GM06990 (cell line): ENCODE measurements around the gene SF3A2.
A peak's percentile ranks its signal among the peaks of the same experiment; 100 is the strongest.

Experiments
- DNase-seq: peaks from one replicate; pipeline ENCODE4 v3.0.0-alpha.2; 2011; ENCODE audit not compliant: insufficient read length; ENCODE audit errors: extremely low read depth
- H3K27me3 ChIP-seq: replicated peaks from 2 replicates; pipeline ENCODE4 v1.6.0; 2011; ENCODE audit warnings: low read length; ENCODE audit not compliant: control insufficient read depth, insufficient read depth
- H3K36me3 ChIP-seq: 2 replicates; pipeline ENCODE4 v1.5.1; 2011; ENCODE audit warnings: low read length; ENCODE audit not compliant: control insufficient read depth, insufficient read depth
- H3K4me3 ChIP-seq: replicated peaks from 2 replicates; pipeline ENCODE4 v1.5.1; 2011; ENCODE audit warnings: low read depth, mild to moderate bottlenecking, control low read depth, low read length
- CTCF ChIP-seq: IDR thresholded peaks from 2 replicates; pipeline ENCODE4 v1.5.1; 2011; ENCODE audit warnings: low read length, control low read depth, mild to moderate bottlenecking, inconsistent platforms; ENCODE audit not compliant: insufficient read depth, poor library complexity, severe bottlenecking

The SF3A2 gene

GRCh38 chr19:2236314-2237050 is at the start of gene SF3A2, which contains the start of gene PLEKHJ1:
Gene SF3A2, plus strand, starts transcription at chr19:2236824. Its CDS starts 6,595 bp downstream, at chr19:2243419.
Gene PLEKHJ1, minus strand, starts transcription at chr19:2236329. Its CDS starts 81 bp downstream, at chr19:2236248.
- H3K36me3 ChIP-seq: peaks cover 18% of the 10 kb centered on the region
- TF ChIP-seq CTCF: peak; percentile 97
- peak within 1 kb of the TSS; percentile 85 for H3K4me3 ChIP-seq
- DNase-seq: peak; percentile 99
- H3K27me3 ChIP-seq: no peaks in the 10 kb centered on the region

- peaks cover 52% of the 10 kb centered on the region for H3K36me3 ChIP-seq
Measured at GRCh38 chr19:2187159-2187558, 49.5 kb upstream of the SF3A2 start.

GRCh38 chr19:2188708-2189385 is 47.8 kb upstream of the SF3A2 start:
- DNase-seq: no peak
- no peak overlapping the region for H3K4me3 ChIP-seq
- H3K27me3 ChIP-seq: no peaks in the 10 kb centered on the region
- TF ChIP-seq CTCF: no peak
- peaks cover 50% of the 10 kb centered on the region for H3K36me3 ChIP-seq

More at GRCh38 chr19:2187159-2187558, 49.5 kb upstream of the SF3A2 start:
- no peak for DNase-seq
- H3K27me3 ChIP-seq: no peaks in the 10 kb centered on the region
- no peak overlapping the region for H3K4me3 ChIP-seq
- TF ChIP-seq CTCF: no peak

- no peak overlapping the region for H3K4me3 ChIP-seq
- no peak for DNase-seq
- H3K36me3 ChIP-seq: peaks cover 49% of the 10 kb centered on the region
- no peak for TF ChIP-seq CTCF
- H3K27me3 ChIP-seq: no peaks in the 10 kb centered on the region
Measured at GRCh38 chr19:2189880-2190279, 46.7 kb upstream of the SF3A2 start.

GRCh38 chr19:2190848-2191455 is 45.7 kb upstream of the SF3A2 start:
- no peak for TF ChIP-seq CTCF
- Histone ChIP-seq H3K4me3 (no peak overlapping the region), H3K36me3 (peaks cover 59% of the 10 kb centered on the region)

More at GRCh38 chr19:2190848-2191455, 45.7 kb upstream of the SF3A2 start:
- DNase-seq: no peak
- no peaks in the 10 kb centered on the region for H3K27me3 ChIP-seq
